ENCODE measurements around the gene DDX17. TPM values are rescaled to one million over a fixed set of nuclear protein-coding genes. Genes with fewer than 3 reads are reported as not detected.
A peak's percentile ranks its signal among the peaks of the same experiment; 100 is the strongest.

DDX17 gene
- total RNA-seq, 2 donors from 2014 or later: 161 to 178 TPM

- no peaks in the 10 kb centered on the region for H3K27me3 ChIP-seq
- H3K36me3 ChIP-seq: peaks cover 99% of the 10 kb centered on the region
- no peak overlapping the region for H3K4me3 ChIP-seq
- no peaks in the 10 kb centered on the region for H3K9me3 ChIP-seq
- no peak for TF ChIP-seq CTCF (IDR thresholded peaks at IDR 0.05)
- H3K4me1 ChIP-seq: peaks cover 2 to 17% of the 10 kb centered on the region in 2 donors
- H3K27ac ChIP-seq: peak overlapping the region; percentile 49 to 63
- no peak for DNase-seq (ENCODE audit: low spot score)
Measured at GRCh38 chr22:38489561-38490145, 16.5 kb downstream of the DDX17 start.

GRCh38 chr22:38489142-38489541, 17.0 kb downstream of the DDX17 start:
- no peak overlapping the region for H3K4me3 ChIP-seq
- peaks cover 2 to 17% of the 10 kb centered on the region in 2 donors for H3K4me1 ChIP-seq
- H3K27ac ChIP-seq: no peak overlapping the region
- peaks cover 99% of the 10 kb centered on the region for H3K36me3 ChIP-seq
- no peaks in the 10 kb centered on the region for H3K27me3 ChIP-seq
- no peak for DNase-seq (ENCODE audit: low spot score)
- no peaks in the 10 kb centered on the region for H3K9me3 ChIP-seq
- TF ChIP-seq CTCF (IDR thresholded peaks at IDR 0.05): no peak

GRCh38 chr22:38487946-38488345, 18.2 kb downstream of the DDX17 start:
- Histone ChIP-seq H3K9me3 (no peaks in the 10 kb centered on the region), H3K27ac (no peak overlapping the region), H3K36me3 (peaks cover 99% of the 10 kb centered on the region), H3K4me1 (peaks cover 0 to 17% of the 10 kb centered on the region in 2 donors), H3K4me3 (no peak overlapping the region), H3K27me3 (no peaks in the 10 kb centered on the region)
- DNase-seq (ENCODE audit: low spot score): no peak
- no peak for TF ChIP-seq CTCF (IDR thresholded peaks at IDR 0.05)

GRCh38 chr22:38485783-38486182, 20.3 kb downstream of the DDX17 start:
- no peak overlapping the region for H3K4me3 ChIP-seq
- DNase-seq (ENCODE audit: low spot score): no peak
- H3K9me3 ChIP-seq: no peaks in the 10 kb centered on the region
- no peaks in the 10 kb centered on the region for H3K27me3 ChIP-seq
- H3K36me3 ChIP-seq: peaks cover 99% of the 10 kb centered on the region
- peaks cover 0 to 7% of the 10 kb centered on the region in 2 donors for H3K4me1 ChIP-seq
- no peak overlapping the region for H3K27ac ChIP-seq
- TF ChIP-seq CTCF (IDR thresholded peaks at IDR 0.05): no peak

- Histone ChIP-seq H3K4me1 (no peaks in the 10 kb centered on the region), H3K36me3 (peaks cover 95% of the 10 kb centered on the region), H3K27ac (no peak overlapping the region), H3K4me3 (no peak overlapping the region), H3K9me3 (no peaks in the 10 kb centered on the region), H3K27me3 (no peaks in the 10 kb centered on the region)
- no peak for TF ChIP-seq CTCF (IDR thresholded peaks at IDR 0.05)
- DNase-seq (ENCODE audit: low spot score): no peak
Measured at GRCh38 chr22:38484244-38484643, 21.9 kb downstream of the DDX17 start.

Measured in right atrium auricular region (tissue), 2 donors.